Hematopoietic multipotent progenitor cell treated with erythropoietin and hydrocortisone succinate and interleukin-3 and kit ligand, for 6 days (in vitro differentiated cells): Measurements from ENCODE around the gene TBC1D5.
"Not testable (repeated sequence)": the region's sequence is repeated elsewhere in the genome, so short reads cannot be mapped to it uniquely, and the experiment has no call there.

Source experiments
- DNase-seq: peaks from one replicate; pipeline ENCODE4 v3.0.0-alpha.2; 2015

TBC1D5 gene

DNA sequence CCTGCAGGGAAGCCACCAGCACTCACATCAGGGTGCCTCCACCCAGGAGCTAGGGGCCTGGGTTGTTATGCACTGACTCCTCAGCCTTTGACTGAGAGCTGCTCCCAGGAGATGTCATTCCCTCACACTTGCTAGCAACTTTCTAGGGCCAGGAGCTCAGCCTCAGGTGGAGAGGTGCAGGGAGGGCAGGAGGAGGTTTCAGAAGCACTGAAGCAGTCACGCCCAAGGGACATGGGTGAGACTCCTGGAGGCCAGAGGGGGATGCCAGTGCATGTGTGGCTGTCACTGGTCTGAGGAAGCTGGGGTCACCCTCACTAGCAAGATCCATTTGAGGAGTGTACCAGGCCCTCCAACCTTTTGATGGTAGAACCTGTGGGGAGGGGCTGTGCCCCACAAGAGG is 586.5 kb downstream of the TBC1D5 start:
- DNase-seq: no peak

DNA sequence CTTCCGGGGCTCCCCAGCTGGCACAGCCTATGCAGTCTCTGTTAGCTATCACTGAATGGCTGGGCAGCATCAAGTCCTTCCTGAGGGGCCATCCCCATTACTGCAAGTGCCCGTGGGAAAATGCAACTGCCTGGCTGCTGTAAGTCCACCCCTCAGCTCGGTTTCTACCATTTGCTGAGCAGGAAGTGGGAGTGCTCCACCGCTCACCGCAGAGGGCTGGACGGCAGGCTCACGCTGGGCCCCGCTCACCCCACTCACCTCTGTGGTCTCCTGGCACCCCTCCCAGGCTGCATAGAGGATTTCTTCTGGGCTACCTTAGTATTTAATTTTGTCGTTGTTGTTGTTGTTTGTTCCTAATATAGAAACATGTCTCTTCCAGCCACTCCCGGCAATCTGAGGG is 587.5 kb downstream of the TBC1D5 start:
- DNase-seq: no peak

DNA sequence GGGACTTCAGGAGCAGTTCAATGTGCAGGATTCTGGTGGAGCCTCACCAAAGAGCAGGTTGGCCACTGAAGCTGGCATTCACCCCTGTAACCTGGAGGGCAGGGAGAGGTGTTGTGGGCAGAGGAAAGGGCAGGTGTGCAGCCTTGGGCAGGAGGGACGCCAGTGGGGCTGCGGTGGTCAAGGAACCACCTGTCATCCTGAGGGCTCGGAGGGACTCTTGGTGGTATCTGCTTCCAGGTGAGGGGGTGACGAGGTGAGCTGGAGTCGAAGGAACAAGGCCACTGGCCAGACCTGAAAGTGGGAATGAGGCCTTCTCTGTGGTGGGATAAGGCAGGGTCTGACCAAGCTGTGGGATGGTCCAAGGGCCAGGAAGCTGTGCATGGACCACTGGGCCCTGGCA is 588.2 kb downstream of the TBC1D5 start:
- DNase-seq: no peak

DNA sequence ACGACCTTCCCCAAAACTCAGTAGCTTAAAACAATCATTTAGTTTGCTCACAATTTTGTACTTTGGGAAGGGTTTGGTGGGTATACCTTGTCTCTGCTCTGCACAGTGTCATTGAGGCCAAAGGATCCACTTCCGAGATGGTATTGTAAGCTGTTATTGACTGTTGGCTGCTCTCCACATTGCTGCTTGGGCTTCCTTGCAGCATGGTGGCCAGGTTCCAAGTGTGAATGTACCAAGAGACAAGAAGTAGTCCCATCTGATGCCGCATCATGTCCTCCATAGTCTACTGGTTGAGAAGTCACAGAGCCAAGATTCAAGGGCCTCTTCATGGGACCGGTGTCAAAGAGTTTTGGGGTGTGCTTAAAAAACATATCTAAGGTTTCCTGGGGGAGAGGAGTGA is 589.2 kb downstream of the TBC1D5 start:
- DNase-seq: no peak

DNA sequence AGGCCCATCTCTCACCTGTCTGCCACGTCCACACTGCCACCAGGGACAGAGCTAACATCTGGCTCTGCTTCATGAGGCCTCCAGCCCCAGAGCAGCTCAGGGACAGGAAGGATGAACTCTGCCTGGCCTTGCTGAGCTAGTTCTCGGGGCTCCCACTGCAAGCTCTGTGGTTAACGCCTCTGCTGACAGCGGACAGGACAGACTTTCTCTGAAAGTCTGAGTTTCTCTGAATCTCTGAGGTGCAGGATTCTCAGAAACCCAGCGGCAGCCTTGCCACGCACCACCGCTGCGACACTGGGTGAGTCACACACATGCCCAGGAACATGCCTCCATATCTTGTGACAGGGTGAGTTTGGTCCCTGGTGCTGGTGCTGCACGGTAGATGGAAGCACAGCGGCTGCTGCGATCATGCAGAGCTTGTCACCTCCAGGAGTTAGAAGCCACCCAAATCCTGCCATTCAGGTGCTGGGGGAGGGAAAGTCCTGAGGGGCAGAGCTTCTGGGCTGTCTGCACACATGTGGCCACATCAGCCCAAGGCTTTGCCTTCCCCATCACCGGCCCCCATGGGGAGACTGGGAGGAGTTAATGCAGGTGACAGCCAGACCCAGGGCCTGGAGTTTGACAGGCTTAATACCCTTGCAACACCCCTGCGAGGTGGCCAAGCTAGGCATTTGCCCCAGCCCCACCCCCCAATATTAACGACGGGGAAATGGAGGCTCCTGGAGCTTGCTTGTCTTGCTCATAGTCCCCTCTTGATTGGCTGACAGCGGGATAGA is 590.6 kb downstream of the TBC1D5 start:
- peak; percentile 84 for DNase-seq

DNA sequence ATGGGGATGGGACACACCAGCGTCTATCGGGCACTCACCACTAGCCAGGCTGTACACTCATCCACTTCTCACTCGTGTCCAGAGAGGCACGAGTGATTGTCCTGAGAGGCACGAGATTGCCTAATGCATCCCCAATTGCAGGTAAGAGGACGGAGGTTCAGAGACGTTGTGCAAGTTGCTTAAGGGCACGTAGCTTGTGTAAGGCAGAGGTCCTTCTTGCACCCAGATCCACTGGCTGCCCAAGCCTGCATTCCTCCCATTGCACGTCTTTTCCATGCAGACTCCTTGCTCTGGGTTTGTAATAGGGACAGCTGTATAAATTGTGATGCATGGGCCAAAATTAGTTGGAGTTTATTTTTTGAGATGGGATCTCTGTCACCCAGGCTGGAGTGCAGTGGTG is 593.4 kb downstream of the TBC1D5 start:
- DNase-seq: no peak

DNA sequence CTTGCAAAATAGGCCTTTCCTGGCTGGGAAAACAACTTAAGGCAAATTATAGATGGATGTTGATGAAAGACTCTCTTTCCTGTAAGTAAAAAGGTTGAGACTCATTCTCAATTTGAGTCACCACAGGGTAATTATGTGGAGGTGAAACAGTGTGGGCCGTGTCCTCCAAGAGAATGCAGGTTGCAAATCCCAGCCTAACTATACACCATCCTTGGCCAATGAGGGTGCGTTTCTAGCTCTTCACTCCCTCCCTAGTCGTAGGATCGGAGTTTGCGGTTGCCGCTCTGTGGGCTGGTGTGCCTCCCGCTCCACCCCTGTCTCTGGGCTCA is 597.8 kb downstream of the TBC1D5 start:
- no peak for DNase-seq

DNA sequence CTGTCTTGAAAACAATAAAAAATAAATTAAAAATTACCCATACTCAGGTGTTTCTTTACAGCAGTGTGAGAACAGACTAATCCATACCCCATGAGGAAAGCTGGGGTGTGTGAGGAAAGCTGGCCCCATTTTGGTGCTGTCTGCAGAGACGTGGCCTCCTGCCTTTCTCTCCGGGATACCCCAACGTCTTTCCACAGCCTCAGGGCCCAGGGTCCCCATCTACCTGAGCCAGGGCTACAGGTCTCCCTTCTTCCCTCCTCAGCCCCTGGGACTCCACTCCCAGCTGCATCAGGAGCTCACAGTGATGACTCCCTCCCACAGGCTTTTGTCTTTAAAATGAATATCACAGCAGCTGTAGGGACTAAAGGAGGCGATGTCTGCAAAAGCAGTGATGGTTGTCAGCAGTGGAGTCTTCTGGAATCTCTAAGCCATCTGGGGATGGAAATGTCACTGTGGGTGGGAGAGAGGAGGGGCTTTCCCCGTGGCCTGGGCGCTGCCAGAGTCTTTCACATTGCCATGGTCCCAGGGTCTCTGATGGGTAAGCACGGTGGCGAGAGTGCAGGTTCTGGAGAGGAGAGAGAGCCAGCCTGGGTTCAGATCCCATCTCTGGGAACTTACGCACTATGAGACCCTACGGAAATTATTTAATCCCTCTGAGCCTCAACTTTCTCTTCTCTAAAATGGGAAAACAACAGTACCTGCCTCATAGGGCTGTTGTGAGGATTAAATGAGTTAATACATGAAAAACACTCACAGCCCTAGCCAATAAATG is 598.4 kb downstream of the TBC1D5 start:
- DNase-seq: no peak

DNA sequence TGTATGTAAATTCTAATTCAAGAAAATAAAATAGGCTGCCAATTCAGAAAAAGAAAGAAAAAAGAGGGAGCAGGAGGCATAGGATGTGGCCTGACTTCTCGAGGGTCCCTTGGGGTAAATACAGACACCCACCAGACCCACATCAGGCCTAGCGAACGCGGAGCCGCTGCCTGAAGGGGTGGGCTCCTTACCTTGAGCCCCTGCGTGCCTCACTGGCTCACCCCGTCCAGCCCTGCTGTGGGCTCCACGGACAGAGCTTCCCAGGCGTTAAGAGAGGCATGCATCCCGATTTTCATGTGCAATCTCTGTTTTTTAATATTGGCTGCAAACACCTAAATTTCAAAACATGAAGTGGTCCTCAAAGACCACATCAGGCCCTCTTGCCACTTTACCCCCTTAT is 599.9 kb downstream of the TBC1D5 start:
- no peak for DNase-seq

DNA sequence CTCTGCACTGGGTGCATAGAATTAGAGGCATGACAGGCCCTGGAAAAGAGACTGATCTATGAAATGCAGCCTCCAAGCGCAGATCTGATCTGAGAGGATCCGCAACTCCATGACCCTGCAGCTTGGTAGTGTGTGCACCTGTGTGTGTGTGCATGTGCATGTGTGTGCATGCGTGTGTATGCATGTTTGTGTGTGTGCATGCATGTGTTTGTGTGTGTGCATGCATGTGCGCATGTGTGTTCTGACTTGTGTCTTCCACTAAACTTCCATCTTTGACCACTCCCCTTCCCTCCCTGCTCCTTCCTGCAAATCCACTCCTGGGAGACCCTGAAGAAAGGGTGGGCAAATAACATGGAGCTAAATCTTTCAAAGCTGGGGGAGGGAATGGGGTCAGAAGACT is 600.7 kb downstream of the TBC1D5 start:
- DNase-seq: no peak

DNA sequence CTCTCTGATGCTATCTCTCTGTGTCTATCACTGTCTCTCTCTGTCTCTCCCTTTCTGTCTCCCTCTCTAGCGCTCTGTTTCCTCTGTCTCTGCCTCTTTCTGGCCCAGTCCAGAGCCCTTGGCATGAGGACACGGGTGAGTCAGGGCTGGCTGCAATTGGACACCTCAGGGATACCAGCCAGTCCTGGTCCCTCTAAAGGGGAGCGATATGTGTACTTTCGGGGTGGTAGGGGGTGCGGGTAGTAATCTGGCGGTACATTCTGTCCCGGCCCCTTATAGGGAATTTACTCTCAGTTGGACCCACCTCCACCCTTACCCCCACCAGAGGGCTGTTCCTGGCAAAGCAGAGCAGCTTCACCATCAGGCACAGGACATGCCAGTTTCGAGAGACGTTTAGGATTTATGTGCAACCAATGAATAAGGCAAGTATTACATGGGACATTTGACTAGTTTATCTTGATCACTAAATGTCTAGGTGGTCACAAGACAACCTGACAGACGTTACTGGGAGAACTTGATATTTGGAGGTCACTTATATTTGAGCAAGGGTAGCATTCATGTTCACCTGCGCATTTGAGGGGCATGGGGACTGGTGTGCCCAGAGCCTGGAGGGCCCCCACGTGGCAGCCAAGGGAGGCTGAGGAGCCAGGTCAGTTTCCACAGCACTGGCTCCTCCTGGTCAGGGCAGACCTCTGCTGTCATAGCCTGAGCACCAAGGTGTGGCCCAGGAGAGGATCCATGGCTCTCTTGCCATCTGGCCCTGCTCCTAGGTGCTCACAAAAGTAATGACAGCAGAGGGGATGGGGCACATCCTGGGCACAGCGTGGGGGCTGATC is 601.5 kb downstream of the TBC1D5 start:
- no peak for DNase-seq

DNA sequence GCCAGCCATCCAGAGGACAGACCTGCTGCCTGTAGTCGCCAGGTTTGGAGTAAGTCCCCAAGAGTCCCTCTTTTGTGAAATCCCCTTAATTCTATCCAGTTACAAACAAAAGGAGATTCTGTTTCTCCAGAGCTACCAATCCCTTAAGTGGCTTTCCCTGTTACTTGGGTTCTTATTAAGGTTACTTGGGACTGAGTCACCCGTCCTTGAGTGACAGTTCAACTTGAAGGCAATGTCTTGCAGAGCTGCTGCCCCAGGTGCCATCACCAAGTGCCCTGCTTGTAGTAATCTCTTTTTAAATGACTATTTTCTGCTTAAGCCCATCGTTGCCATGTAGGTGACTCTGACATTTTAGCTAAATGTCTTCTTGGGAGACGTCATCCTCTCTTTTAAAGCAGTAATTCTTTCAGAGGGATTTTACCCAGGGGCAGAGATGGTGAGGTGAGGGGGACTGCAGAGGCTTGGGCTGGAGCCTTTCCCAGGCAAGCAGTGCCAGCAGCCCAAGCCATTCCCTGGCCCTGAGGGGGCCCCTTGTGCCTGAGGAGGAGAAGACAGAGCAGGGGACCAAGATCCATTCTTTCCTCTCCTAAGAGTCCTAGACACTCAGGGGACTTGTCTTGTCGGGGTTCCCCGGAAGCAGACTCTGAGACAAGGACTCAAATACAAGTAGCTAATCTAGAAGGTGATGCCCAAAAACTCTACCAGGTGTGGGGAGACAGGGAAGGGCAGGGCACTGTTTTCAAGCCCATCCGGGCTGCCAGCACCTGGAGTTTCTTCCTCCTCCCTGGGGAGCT is 604.0 kb downstream of the TBC1D5 start:
- no peak for DNase-seq

DNA sequence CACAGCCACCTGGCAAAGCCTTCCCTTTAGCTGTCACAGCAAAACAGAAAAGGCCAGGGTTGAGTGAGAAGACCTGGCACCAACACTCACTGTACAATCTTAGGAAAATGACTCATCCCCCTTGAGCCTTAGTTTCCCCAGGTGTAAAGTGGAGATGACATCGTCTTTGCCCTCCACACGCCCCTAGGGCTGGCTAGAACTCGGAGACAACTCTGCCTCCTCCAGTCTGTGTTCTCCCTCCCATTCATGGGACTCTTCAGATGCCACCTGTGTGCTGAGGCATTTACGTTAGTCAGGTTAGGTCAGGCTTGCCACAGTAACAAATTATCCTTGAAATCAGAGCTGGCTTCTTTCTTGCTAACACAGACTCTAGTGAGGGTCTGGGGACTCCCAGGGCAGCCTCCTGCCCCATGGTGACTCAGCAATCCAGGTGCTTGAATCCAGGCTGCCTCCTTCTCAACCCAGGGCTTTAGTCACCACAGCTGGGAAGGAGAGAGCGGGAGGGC is 605.1 kb downstream of the TBC1D5 start:
- no peak for DNase-seq

DNA sequence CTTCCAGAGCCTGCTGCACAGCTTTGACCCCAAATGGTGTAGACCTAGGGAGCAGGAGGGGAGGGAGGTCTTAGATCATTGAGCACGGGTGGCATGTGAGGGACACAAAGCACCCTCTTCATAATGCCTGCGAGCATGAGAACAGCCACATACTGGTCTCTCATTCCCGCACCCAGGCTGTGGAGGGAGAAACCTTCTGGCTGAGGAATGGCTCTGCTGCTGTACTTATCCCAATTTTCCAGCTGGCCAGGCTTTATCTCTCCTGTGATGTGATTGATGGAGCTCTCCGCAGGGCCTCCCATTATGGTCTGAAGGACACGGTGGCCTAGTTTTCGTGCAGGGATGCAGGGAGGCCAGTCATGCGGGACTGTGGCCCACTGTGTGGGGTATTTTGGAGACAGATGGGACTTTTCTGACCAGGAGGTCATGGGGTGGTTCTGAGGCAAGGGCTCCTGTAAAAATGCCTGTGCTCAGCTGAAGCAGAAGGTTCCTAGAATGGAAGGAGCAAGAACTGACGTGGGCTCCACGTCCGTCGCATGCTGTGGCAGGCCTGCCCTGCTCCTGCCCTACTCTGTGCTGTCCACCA is 606.2 kb downstream of the TBC1D5 start:
- DNase-seq: no peak

DNA sequence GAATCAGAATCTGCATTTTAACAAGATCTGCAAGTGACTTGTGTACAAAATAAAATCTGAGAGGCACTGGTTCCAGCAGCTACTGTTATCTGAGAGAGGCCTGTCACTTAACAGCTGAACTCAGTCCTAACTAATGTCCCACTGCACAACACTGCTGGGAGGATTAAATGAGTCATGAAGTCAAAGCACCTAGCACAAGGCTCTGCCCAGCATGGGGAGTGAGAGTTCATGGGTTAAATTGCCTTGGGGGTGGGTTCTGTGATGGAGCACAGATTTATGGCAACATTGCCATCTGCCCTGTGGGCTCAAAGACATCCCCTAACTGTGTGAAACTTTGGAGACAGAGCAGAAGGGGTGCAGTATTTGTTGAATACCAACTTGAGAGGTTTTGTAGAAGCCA is 606.7 kb downstream of the TBC1D5 start:
- DNase-seq: no peak

DNA sequence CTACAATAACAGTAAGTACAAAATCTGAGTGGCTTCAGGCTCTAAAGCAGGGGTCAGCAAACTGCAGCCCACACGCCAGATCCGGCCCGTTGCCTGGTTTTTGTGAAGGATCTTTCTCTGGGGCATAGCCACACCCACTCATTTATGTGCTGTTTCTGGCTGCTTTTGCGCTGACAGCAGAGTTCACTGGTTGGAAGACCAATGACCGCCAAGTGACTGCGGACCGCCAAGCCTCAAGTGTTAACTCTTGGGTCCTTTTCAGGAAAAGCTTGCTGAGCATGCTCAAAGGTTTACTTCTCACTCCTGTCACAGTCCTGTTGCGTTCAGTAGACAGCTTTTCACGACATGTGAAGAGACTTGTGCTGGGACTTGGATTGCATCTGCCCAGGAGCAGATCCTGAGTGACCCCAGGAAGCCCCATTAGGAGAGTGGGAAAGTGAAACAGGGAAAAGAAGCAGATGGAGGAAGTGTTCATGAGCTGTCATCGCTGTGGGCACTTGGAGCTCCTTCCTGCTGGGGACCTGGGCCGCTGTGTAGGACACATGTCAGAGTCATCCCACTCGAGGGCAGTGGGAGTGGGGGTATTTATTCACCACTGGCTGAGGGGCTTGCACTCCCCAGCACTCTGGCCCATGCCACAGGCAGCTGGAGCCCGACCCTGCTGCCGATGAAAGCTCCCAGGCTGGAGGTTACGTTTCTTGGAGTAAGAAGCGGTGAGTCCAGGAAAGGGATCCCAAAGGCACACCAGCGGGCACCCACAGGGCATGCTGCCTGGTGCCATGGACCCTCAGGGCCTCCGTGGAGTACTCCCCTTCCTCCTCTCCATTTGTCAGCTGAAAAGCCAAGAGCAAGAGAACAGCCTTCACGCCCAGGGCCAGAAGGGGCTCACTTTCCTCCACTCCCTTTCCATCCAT is 608.5 kb downstream of the TBC1D5 start:
- no peak for DNase-seq

DNA sequence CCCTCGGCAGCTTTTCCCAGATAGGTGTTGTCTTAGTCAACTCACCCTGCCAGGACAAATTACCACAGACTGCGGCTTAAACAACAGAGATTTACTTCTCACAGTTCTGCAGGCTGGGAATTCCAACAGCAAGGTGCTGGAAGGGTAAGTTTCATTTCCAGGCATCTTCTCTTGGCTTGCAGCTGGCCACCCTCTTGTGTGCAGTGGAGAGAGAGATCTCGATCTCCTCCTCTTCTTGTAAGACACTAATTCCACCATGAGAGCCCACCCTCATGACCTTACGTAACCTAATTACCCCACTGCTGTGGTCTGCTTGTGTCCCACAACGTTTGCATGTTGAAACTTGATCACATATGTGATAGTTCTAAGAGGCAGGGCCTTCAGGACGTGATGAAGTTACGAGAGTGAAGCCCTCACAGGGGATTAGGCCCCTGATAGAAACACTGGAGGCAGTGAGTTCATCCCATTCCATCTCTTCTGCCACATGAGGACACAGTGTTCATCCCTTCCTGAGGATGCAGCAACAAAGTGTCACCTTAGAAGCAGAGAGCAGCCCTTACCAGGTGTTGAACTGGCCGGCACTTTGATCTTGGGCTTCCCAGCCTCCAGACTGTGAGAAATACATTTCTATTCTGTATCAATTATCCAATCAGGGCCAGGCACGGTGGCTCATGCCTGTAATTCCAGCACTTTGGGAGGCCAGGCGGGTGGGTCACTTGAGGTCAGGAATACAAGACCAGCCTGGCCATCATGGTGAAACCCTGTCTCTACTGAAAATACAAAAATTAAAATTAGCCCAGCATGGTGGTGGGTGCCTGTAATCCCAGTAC is 609.9 kb downstream of the TBC1D5 start:
- DNase-seq: peak; percentile 66

DNA sequence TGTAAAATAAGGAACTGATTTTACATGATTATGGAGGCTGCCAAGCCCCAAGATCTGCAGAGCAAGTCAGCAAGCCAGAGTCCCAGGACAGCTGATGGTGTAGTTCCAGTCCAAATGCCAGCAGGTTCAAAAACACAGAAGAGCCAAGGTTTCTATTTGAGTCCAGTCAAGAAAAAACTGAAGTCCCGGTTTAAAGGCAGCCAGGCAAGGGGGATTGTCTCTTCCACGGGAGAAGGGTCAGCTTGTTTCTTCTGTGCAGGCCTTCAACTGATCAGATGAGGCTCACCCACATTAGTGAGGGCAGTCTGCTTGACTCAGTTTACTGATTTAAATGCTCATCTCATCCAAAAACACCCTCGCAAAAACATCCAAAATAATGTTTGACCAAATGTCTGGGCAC is 611.5 kb downstream of the TBC1D5 start:
- no peak for DNase-seq

DNA sequence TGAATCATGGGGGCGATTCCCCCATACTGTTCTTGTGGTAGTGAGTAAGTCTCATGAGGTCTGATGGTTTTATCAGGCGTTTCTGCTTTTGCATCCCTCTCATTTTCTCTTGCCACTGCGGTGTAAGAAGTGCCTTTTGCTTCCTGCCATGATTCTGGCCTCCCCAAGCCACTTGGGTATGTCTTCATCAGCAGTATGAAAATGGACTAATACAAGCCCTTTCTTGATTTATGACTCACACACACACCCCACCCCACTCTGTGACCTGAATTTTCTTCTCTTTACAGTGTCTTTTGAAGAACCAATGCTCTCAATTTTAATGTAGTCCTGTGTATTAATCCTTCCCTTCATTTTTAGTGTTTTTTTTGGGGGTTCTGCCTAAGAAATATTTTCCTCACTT is 612.9 kb downstream of the TBC1D5 start:
- DNase-seq: no peak

DNA sequence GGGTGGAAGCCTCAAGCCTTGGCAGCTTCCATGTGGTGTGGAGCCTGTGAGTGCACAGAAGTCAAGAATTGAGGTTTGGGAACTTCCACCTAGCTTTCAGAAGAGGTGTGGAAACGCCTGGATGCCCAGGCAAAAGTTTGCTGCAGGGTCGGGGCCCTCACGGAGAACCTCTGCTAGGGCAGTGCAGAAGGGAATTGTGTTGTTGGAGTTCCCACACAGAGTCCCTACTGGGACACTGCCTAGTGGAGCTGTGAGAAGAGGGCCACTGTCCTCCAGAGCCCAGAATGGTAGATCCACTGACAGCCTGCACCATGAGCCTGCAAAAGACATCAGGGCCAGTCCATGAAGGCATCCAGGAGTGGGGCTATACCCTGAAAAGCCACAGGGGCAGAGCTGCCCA is 613.8 kb downstream of the TBC1D5 start:
- not testable (repeated sequence) for DNase-seq
